Calu3 (cell line): ENCODE measurements around the gene FHIT. TPM values are rescaled to one million over a fixed set of nuclear protein-coding genes. Genes with fewer than 3 reads are reported as not detected.

Source experiments
- BruUV-seq: library from RNA; stranded (reverse); fragments of 400-500 nt; replicated peaks from 2 replicates; lab custom pipeline; 2021; lab: Mats Ljungman, UMichigan
- CTCF ChIA-PET: fragments of 300-600 bp; sonication (Branson Sonifier 250); formaldehyde crosslinking; loops from one replicate; lab custom pipeline; 2022; ENCODE audit warnings: antibody characterized with exemption; lab: Charles Lee
- DNase-seq: peaks from one replicate; pipeline ENCODE4 v3.0.0; 2022
- H3K27ac Mint-ChIP-seq: one replicate; pipeline ENCODE4 v1.8.0; 2022; ENCODE audit warnings: mixed read lengths; ENCODE audit not compliant: unreplicated experiment
- H3K27me3 Mint-ChIP-seq: one replicate; pipeline ENCODE4 v1.8.0; 2022; ENCODE audit warnings: mixed read lengths; ENCODE audit not compliant: unreplicated experiment
- H3K36me3 Mint-ChIP-seq: one replicate; pipeline ENCODE4 v1.8.0; 2022; ENCODE audit warnings: mild to moderate bottlenecking, moderate library complexity, mixed read lengths; ENCODE audit not compliant: insufficient read depth, unreplicated experiment
- H3K4me1 Mint-ChIP-seq: one replicate; pipeline ENCODE4 v1.8.0; 2022; ENCODE audit warnings: mild to moderate bottlenecking, low read depth, mixed read lengths; ENCODE audit not compliant: unreplicated experiment
- H3K4me3 Mint-ChIP-seq: one replicate; pipeline ENCODE4 v1.8.0; 2022; ENCODE audit warnings: mild to moderate bottlenecking, low read depth, moderate library complexity, mixed read lengths; ENCODE audit not compliant: unreplicated experiment
- H3K9me3 Mint-ChIP-seq: one replicate; pipeline ENCODE4 v1.8.0; 2022; ENCODE audit warnings: low read depth, mixed read lengths; ENCODE audit not compliant: unreplicated experiment
- intact Hi-C: fragments of 100-400 bp; cut with micrococcal nuclease; formaldehyde crosslinking; loops from one replicate; pipeline ENCODE4 v1.10.0; 2022; ENCODE audit not compliant: unreplicated experiment
- total RNA-seq: library from RNA; stranded (reverse); gene quantifications from 2 replicates; pipeline ENCODE4 v1.2.3, GENCODE V29; 2022
- TF ChIP-seq, protein P1 (sequence below): fragments of 200-600 bp; IDR thresholded peaks from one replicate; pipeline ENCODE4 v1.8.0; 2022; ENCODE audit warnings: antibody characterized with exemption; ENCODE audit not compliant: unreplicated experiment

FHIT gene
- total RNA-seq, 1 experiment from 2014 or later: 6.2 TPM

DNA sequence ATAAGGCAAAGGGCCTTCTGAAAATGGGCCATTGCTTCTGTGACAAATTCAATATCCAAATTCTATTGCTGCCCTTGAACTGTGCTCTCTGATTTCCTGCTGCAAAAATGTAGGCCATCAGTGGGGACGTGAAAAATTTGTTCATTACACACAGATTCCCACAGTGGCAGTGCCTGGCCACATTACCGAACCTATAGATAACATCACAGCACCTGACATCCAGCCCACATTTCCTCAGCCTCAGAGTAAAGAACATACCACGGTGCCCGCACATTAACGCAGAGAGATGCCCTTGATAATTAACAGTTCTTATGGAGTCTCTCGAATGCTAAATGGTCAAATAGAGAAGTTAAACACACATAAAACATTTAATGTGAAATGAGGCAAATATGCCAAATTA lies 1269.9 kb downstream of the FHIT start:
- H3K36me3 Mint-ChIP-seq: no peaks in the 10 kb centered on the region
- DNase-seq: no peak
- peaks cover 3% of the 10 kb centered on the region for H3K9me3 Mint-ChIP-seq
- no peak overlapping the region for H3K4me3 Mint-ChIP-seq
- TF ChIP-seq, protein P1, sequence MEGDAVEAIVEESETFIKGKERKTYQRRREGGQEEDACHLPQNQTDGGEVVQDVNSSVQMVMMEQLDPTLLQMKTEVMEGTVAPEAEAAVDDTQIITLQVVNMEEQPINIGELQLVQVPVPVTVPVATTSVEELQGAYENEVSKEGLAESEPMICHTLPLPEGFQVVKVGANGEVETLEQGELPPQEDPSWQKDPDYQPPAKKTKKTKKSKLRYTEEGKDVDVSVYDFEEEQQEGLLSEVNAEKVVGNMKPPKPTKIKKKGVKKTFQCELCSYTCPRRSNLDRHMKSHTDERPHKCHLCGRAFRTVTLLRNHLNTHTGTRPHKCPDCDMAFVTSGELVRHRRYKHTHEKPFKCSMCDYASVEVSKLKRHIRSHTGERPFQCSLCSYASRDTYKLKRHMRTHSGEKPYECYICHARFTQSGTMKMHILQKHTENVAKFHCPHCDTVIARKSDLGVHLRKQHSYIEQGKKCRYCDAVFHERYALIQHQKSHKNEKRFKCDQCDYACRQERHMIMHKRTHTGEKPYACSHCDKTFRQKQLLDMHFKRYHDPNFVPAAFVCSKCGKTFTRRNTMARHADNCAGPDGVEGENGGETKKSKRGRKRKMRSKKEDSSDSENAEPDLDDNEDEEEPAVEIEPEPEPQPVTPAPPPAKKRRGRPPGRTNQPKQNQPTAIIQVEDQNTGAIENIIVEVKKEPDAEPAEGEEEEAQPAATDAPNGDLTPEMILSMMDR: no peak
- CTCF ChIA-PET: no interaction called here
- H3K4me1 Mint-ChIP-seq: no peaks in the 10 kb centered on the region
- no peaks in the 10 kb centered on the region for H3K27me3 Mint-ChIP-seq
- BruUV-seq: no TSS peak
- intact Hi-C loops: no loop called here
- no peak overlapping the region for H3K27ac Mint-ChIP-seq

DNA sequence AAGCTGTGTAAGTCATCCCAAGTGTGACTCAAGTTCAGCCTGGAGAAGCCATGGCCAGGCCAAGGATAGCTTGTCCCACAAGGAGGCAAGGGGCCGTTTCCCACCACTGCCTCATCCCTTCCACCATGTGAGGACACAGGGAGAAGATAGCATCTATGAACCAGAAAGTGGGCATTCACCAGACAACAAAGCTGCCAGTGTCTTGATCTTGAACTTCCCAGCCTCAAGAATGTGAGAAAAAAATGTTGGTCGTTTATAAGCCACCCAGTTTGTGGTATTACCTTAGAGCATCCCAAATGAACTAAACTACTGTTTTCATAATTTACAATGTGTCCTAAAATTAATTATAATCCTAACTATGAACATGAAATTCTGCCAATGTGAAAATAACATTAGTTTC lies 1270.7 kb downstream of the FHIT start:
- intact Hi-C loops: no loop called here
- BruUV-seq: no TSS peak
- H3K9me3 Mint-ChIP-seq: peaks cover 3% of the 10 kb centered on the region
- H3K27me3 Mint-ChIP-seq: no peaks in the 10 kb centered on the region
- H3K4me1 Mint-ChIP-seq: no peaks in the 10 kb centered on the region
- TF ChIP-seq, protein P1: no peak
- H3K4me3 Mint-ChIP-seq: no peak overlapping the region
- H3K36me3 Mint-ChIP-seq: no peaks in the 10 kb centered on the region
- DNase-seq: no peak
- no peak overlapping the region for H3K27ac Mint-ChIP-seq
- CTCF ChIA-PET: no interaction called here

DNA sequence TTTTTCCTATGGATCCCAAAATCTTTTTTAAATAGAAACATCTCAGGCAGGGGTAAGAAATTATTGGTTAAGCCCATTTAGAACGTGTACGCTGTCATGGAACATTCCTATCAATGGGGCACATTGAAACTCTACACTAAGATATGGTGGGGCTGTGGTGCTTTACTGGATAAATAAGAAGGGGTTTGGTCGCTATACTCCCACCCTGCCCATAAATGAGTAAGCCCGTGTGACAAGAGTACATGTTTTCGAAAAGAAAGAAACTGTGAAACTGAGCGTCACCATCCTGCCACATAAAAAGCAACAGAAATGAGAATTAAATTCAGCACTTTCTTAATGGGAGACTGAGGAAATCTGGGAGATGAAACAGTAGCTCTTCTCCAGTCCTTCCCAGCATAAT lies 1271.7 kb downstream of the FHIT start:
- TF ChIP-seq, protein P1: no peak
- intact Hi-C loops: no loop called here
- no peaks in the 10 kb centered on the region for H3K27me3 Mint-ChIP-seq
- H3K4me3 Mint-ChIP-seq: no peak overlapping the region
- H3K36me3 Mint-ChIP-seq: no peaks in the 10 kb centered on the region
- peaks cover 4% of the 10 kb centered on the region for H3K9me3 Mint-ChIP-seq
- H3K27ac Mint-ChIP-seq: no peak overlapping the region
- DNase-seq: no peak
- CTCF ChIA-PET: no interaction called here
- no TSS peak for BruUV-seq
- no peaks in the 10 kb centered on the region for H3K4me1 Mint-ChIP-seq

DNA sequence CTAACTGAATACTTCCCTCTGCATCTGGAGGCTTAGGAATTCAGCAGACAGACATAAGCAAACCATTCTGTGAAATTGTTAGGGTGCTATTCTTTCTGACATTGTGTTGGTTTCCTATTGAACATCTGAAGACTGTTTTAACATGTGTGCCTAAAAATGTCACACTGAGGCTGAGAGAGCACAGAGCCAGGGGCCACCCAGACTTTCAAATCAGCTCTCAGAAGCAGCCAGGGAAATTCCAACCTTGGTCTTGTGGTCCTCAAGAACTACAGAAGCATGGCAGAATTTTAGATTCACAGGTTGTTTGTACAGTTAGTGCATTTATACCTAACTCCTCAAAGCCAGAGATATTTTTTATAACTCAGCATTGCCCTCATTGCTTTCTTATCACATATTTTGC lies 1272.3 kb downstream of the FHIT start:
- BruUV-seq: no TSS peak
- peaks cover 2% of the 10 kb centered on the region for H3K9me3 Mint-ChIP-seq
- H3K4me1 Mint-ChIP-seq: no peaks in the 10 kb centered on the region
- CTCF ChIA-PET: no interaction called here
- H3K36me3 Mint-ChIP-seq: no peaks in the 10 kb centered on the region
- intact Hi-C loops: no loop called here
- H3K4me3 Mint-ChIP-seq: no peak overlapping the region
- H3K27me3 Mint-ChIP-seq: no peaks in the 10 kb centered on the region
- H3K27ac Mint-ChIP-seq: no peak overlapping the region
- DNase-seq: no peak
- TF ChIP-seq, protein P1: no peak

DNA sequence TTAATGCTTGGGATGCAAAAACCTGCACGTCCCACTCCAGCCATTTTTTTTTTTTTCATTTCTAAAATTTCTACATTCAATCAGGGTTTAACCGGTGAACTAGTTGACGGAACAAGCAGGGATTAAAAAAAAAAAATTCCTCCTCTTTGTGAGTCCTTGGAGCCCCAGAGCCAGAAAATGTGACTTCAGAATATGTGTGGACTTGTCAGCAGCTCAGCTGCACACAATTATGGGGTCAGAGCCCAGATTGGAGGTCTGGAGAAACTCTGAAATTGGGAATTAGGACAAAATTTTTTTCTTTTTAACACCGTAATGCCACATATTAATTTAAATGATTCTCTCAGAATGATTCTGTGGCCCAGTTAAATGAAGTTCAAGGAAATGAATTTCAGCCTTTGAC lies 1280.5 kb downstream of the FHIT start:
- H3K27me3 Mint-ChIP-seq: no peaks in the 10 kb centered on the region
- peaks cover 14% of the 10 kb centered on the region for H3K9me3 Mint-ChIP-seq
- intact Hi-C loops: no loop called here
- CTCF ChIA-PET: no interaction called here
- no peak for DNase-seq
- no peaks in the 10 kb centered on the region for H3K36me3 Mint-ChIP-seq
- no peaks in the 10 kb centered on the region for H3K4me1 Mint-ChIP-seq
- H3K4me3 Mint-ChIP-seq: no peak overlapping the region
- no peak overlapping the region for H3K27ac Mint-ChIP-seq
- TF ChIP-seq, protein P1: no peak
- no TSS peak for BruUV-seq
